Endometrial microvascular endothelial cells (primary cell): ENCODE measurements around the gene TRPV6. TPM values are rescaled to one million over a fixed set of nuclear protein-coding genes. Genes with fewer than 3 reads are reported as not detected.

Experiments used
- in situ Hi-C: cut with HindIII; loops from 2 replicates; pipeline ENCODE4 v1.10.0; 2017; ENCODE audit warnings: low sequenced_read_pairs, low pct_unique_long_range_greater_than_20kb; ENCODE audit errors: inconsistent ontology term
- total RNA-seq: library from RNA; depleted of rRNA; stranded (reverse); fragments of >200 nt; gene quantifications from one replicate; pipeline ENCODE4 v1.2.3, GENCODE V29; 2015; ENCODE audit errors: inconsistent ontology term

TRPV6 gene
- total RNA-seq, 1 donor from 2014 or later = not detected

DNA sequence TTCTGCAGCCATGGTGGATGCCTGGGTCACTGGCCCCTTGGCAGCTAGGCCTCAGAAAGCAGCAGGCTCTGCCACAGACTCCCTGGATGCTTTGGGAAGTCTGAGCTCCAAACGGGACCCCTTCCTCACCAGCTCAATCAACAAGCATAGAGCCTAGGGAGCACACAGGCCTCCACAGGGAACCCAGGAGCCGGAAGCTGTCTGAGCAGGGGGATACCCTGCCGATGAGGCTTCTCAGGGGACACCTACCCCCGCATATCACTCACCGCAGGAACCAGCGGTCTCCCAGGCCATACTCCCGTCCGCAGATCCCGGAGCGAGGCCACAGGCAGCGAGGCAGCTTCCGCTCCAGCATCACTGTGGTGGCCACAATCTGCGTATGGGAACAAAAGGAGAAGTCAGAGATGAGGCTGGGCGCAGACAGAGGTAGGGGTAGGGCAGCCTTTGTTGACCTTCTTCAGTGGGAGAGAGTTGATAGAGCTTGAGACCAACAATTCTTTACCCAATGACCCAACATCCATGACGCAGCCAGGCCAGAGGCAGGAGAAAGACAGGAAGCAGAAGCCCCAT is 13.4 kb downstream of the TRPV6 start:
- in situ Hi-C loops = no loop called here

DNA sequence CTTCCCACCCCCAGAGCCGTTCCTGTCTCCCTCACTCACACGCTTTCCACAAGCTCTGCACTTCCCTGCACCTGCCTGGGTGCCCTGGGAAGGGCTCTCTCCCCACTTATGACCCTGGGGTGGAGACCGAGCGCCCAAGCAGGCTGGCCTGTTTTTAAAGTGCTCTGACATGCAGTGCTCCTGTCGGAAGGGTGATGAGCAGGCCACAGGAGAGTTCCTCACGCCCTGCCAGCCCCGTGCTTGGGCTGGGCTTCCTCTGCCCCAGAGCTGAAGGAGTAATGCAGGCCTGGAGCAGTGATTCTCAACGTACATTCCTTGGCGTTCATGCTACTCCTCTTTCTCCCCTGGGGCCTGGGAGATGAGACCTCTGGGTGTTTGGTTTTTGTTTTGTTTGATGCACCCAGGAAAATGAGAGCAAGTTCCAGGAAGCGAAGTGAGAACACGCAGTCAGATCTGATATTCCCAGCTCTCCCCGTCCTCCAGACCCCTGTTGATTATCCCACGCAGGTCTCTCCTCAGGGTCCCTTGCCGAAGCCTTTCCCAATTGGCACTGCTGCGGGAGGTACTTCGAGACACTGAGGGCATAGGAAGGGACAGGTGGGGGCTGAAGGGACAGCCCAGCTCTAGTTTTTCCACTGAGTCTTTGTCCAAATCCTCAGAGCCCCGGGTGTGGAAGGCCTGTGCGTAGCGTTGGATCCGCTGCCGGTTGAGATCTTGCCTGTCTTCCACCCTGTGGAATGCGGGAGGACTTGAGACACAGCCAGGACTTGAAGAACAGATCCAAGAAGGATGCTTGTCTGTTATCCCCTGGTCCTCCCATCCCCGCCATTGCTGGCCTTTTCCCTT is 14.1 kb downstream of the TRPV6 start:
- in situ Hi-C loops = no loop called here

GRCh38 chr7:142870566-142871259 is 14.8 kb downstream of the TRPV6 start:
- in situ Hi-C loops = no loop called here

DNA sequence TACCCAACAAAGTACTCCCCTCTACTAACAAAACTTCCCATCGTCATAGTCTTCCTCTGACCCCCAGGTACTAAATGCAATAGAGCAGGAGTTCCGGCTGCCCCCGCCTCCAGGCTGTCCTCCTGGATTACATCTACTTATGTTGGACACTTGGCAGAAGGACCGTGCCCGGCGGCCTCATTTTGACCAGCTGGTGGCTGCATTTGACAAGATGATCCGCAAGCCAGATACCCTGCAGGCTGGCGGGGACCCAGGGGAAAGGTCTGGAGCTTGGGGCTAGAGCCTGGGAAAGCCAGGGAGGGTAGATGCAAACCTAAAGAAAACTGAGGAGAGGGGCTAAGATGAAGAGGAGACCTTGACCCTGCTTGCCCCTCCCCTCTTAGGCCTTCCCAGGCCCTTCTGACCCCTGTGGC is 15.4 kb downstream of the TRPV6 start:
- in situ Hi-C loops = no loop called here

- in situ Hi-C loops = no loop called here
Observed at GRCh38 chr7:142869434-142869833, 16.1 kb downstream of the TRPV6 start.

- in situ Hi-C loops = no loop called here
Observed at GRCh38 chr7:142868986-142869415, 16.5 kb downstream of the TRPV6 start.

- in situ Hi-C loops = no loop called here
Observed at GRCh38 chr7:142868188-142868985, 17.2 kb downstream of the TRPV6 start.

GRCh38 chr7:142867398-142868187 is 18.0 kb downstream of the TRPV6 start:
- in situ Hi-C loops = no loop called here

DNA sequence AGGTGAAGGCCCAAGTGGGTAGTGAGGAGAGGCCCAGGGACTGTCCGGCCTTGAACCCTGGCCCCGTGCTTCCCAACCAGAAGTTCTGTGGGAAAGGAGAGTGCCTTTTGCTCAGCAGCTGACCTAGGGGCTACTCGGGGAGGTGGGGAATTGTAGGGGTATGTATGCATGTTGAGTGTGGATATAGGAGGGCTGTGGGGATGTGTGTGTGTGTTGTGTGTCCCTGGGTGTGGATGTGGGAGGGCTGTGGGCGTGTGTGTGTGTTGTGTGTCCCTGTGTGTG is 18.5 kb downstream of the TRPV6 start:
- in situ Hi-C loops = no loop called here

GRCh38 chr7:142866361-142867096 is 19.0 kb downstream of the TRPV6 start:
- in situ Hi-C loops = no loop called here

GRCh38 chr7:142865766-142866165 is 19.8 kb downstream of the TRPV6 start:
- in situ Hi-C loops = no loop called here

DNA sequence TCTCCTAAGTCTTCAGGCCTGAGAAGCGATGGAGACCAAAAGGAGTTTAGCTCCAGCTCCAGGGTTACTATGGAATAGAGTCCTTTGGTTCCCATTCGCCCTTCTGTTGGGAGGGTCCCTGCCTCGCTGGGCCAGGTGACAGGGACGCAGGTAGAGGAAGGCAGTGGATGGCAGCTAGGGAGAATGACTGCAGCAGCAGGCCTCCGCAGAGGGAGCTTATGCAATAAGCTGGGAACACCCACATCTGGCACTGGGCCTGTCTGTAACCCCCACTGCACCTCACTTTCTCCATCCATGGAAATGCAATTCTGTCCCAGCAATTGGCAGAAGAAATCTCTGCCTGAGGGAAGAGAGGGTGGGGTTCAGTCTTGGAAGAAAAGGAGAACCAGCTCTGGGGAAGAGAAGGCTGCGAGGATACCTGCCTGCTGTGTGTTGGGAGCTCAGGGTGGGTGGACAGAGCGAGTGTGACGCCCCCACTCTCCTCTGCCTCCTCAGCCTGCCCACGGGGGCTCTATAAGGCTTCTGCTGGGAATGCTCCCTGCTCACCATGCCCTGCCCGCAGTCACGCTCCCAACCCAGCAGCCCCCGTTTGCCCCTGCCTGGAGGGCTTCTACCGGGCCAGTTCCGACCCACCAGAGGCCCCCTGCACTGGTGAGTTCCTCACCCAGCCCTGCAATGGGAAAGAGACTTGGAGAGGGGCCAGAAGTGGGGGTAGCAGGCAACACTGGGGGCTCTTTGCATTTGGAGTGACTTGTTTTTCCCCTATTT is 20.4 kb downstream of the TRPV6 start:
- in situ Hi-C loops = no loop called here

- in situ Hi-C loops = no loop called here
Observed at GRCh38 chr7:142863891-142864685, 21.5 kb downstream of the TRPV6 start.

DNA sequence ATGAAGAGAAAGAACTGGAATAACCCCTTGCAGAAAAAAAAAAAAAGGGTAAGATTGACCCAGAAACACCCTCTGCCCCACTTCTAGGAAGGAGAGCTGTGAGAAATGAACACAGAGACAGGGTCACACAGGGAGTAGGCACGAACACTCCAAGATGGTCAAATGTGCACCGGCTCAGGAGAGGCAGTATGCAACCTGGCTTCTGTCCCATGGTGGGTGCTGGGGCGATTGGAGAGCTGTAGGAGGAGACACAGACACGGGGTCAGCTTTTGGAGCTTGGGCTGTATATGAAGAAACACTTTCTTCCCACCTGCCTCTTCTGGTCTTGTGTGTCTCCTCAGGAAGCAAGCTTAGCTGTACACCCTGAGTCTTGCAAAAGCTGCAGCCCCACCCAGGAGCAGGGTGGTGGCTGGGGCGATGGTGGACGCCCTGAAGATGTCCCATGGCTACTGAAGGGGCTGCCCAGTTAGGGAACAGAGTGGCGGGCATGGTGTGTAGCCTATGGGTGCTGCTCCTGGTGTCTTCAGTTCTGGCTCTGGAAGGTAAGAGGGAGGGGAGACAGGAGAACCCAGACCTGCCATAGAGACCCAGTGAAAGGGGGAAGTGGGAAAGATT is 22.7 kb downstream of the TRPV6 start:
- in situ Hi-C loops = no loop called here

DNA sequence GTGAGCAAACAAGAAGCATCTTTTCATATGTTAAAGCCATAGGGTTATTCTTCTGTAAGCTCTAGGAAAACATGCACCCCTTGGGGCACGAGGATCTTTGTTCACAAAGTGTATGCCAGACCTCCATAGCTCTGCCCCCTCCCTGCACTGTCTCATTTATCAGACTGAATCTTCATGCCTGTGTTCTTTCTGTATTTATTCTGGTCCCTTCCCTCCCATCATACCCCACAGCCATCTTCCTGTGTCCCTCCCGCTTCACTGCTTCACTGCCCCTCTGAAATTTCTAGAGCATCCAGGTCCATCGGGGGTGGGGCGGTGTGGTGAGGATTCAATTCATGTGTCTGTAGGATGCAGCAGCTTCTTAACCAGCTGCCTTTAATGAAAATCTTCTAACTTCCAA is 23.2 kb downstream of the TRPV6 start:
- in situ Hi-C loops = no loop called here

DNA sequence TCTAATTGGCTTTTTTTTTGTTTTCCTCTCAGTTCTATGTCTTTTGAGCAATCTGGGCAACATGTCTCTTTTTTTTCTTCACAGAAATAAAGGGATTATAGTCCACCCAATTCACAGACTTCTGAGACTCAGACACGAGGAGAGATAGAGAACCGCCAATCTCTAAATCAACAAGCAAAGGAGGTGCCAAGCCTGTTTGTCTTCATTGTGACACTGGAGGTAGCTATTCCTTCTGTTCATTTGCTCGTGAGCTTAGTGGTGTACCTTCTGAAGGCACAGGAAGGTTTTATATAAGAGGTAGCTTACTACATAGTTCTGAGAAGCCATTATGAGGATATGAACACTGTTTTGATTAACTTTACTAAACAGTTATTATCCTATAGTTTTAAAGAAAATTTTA is 24.6 kb downstream of the TRPV6 start:
- in situ Hi-C loops = no loop called here
